Measurements from ENCODE around the gene OR2A42.
"Not testable (repeated sequence)": the region's sequence is repeated elsewhere in the genome, so short reads cannot be mapped to it uniquely, and the experiment has no call there.

- TF ChIP-seq JUN (CRISPR knock-in tag; IDR thresholded peaks at IDR 0.05); FOXP1 (CRISPR knock-in tag; IDR thresholded peaks at IDR 0.05; ENCODE audit: borderline replicate concordance); E2F4 (CRISPR knock-in tag; IDR thresholded peaks at IDR 0.05; ENCODE audit: borderline replicate concordance, low read depth); ZNF425 (CRISPR knock-in tag; conservative IDR thresholded peaks at IDR 0.05); IRF2 (CRISPR knock-in tag; IDR thresholded peaks at IDR 0.05; ENCODE audit: borderline replicate concordance, low read depth); PREB (CRISPR knock-in tag; IDR thresholded peaks at IDR 0.05; ENCODE audit: borderline replicate concordance); ZNF512 (CRISPR knock-in tag; IDR thresholded peaks at IDR 0.05; ENCODE audit: borderline replicate concordance); FOXK1 (CRISPR knock-in tag; IDR thresholded peaks at IDR 0.05); ZBTB21 (CRISPR knock-in tag; IDR thresholded peaks at IDR 0.05; ENCODE audit: borderline replicate concordance): not testable (repeated sequence)
- TF ChIP-seq, protein P1, sequence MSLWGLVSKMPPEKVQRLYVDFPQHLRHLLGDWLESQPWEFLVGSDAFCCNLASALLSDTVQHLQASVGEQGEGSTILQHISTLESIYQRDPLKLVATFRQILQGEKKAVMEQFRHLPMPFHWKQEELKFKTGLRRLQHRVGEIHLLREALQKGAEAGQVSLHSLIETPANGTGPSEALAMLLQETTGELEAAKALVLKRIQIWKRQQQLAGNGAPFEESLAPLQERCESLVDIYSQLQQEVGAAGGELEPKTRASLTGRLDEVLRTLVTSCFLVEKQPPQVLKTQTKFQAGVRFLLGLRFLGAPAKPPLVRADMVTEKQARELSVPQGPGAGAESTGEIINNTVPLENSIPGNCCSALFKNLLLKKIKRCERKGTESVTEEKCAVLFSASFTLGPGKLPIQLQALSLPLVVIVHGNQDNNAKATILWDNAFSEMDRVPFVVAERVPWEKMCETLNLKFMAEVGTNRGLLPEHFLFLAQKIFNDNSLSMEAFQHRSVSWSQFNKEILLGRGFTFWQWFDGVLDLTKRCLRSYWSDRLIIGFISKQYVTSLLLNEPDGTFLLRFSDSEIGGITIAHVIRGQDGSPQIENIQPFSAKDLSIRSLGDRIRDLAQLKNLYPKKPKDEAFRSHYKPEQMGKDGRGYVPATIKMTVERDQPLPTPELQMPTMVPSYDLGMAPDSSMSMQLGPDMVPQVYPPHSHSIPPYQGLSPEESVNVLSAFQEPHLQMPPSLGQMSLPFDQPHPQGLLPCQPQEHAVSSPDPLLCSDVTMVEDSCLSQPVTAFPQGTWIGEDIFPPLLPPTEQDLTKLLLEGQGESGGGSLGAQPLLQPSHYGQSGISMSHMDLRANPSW (CRISPR knock-in tag; conservative IDR thresholded peaks at IDR 0.05; ENCODE audit: low read depth): not testable (repeated sequence)
- TF ChIP-seq, protein P2, sequence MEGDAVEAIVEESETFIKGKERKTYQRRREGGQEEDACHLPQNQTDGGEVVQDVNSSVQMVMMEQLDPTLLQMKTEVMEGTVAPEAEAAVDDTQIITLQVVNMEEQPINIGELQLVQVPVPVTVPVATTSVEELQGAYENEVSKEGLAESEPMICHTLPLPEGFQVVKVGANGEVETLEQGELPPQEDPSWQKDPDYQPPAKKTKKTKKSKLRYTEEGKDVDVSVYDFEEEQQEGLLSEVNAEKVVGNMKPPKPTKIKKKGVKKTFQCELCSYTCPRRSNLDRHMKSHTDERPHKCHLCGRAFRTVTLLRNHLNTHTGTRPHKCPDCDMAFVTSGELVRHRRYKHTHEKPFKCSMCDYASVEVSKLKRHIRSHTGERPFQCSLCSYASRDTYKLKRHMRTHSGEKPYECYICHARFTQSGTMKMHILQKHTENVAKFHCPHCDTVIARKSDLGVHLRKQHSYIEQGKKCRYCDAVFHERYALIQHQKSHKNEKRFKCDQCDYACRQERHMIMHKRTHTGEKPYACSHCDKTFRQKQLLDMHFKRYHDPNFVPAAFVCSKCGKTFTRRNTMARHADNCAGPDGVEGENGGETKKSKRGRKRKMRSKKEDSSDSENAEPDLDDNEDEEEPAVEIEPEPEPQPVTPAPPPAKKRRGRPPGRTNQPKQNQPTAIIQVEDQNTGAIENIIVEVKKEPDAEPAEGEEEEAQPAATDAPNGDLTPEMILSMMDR (IDR thresholded peaks at IDR 0.05): not testable (repeated sequence)
Observed at GRCh38 chr7:144233039-144233438, 6.4 kb downstream of the OR2A42 start.

All from WTC11 (cell line).